HG03095 (cell line): ENCODE data around the gene STMN1.
A peak's percentile ranks its signal among the peaks of the same experiment; 100 is the strongest.

Experiments
- ATAC-seq: cut with Tn5 transposase; IDR thresholded peaks from one replicate; pipeline ENCODE4 v1.9.1; 2021; ENCODE audit warnings: moderate library complexity; ENCODE audit not compliant: unreplicated experiment

STMN1 gene

GRCh38 chr1:25922056-25922970 is 16.1 kb upstream of the STMN1 start:
- ATAC-seq = no peak

- no peak for ATAC-seq
These were observed 12.4 kb upstream of the STMN1 start for GRCh38 chr1:25918615-25919014.

GRCh38 chr1:25917996-25918395 is 11.8 kb upstream of the STMN1 start:
- ATAC-seq = no peak

- no peak for ATAC-seq
These were observed 10.2 kb upstream of the STMN1 start for GRCh38 chr1:25916460-25916859.

- no peak for ATAC-seq
These were observed 8.1 kb upstream of the STMN1 start for GRCh38 chr1:25914074-25914995.

- no peak for ATAC-seq
These were observed 7.0 kb upstream of the STMN1 start for GRCh38 chr1:25913206-25913605.

GRCh38 chr1:25912076-25912831 is 6.0 kb upstream of the STMN1 start:
- no peak for ATAC-seq

GRCh38 chr1:25911162-25911561 is 4.9 kb upstream of the STMN1 start:
- ATAC-seq = no peak

GRCh38 chr1:25909040-25909439 is 2.8 kb upstream of the STMN1 start:
- no peak for ATAC-seq

GRCh38 chr1:25908161-25908560 is 1.9 kb upstream of the STMN1 start:
- no peak for ATAC-seq

- ATAC-seq = no peak
These were observed 1.4 kb upstream of the STMN1 start for GRCh38 chr1:25907601-25908000.

GRCh38 chr1:25906644-25907300 is 553 bp upstream of the STMN1 start:
- no peak for ATAC-seq

- ATAC-seq = peak; percentile 57
These were observed 1.1 kb downstream of the STMN1 start for GRCh38 chr1:25904943-25905679.

- ATAC-seq = no peak
These were observed 2.2 kb downstream of the STMN1 start for GRCh38 chr1:25903986-25904385.

GRCh38 chr1:25902462-25902861 is 3.8 kb downstream of the STMN1 start:
- no peak for ATAC-seq

GRCh38 chr1:25900219-25900618 is 6.0 kb downstream of the STMN1 start:
- ATAC-seq = no peak

- no peak for ATAC-seq
These were observed 6.4 kb downstream of the STMN1 start for GRCh38 chr1:25899792-25900191.

- ATAC-seq = no peak
These were observed 7.8 kb downstream of the STMN1 start for GRCh38 chr1:25898223-25899015.

GRCh38 chr1:25897754-25898153 is 8.5 kb downstream of the STMN1 start:
- ATAC-seq = no peak
